Embryonic facial prominence (tissue), 1 donor: ENCODE results near the gene PPP1R12C.

Source experiments
- DNase-seq: peaks from one replicate; pipeline ENCODE4 v3.0.0-alpha.2; 2016; ENCODE audit errors: extremely low spot score

The PPP1R12C gene

DNA sequence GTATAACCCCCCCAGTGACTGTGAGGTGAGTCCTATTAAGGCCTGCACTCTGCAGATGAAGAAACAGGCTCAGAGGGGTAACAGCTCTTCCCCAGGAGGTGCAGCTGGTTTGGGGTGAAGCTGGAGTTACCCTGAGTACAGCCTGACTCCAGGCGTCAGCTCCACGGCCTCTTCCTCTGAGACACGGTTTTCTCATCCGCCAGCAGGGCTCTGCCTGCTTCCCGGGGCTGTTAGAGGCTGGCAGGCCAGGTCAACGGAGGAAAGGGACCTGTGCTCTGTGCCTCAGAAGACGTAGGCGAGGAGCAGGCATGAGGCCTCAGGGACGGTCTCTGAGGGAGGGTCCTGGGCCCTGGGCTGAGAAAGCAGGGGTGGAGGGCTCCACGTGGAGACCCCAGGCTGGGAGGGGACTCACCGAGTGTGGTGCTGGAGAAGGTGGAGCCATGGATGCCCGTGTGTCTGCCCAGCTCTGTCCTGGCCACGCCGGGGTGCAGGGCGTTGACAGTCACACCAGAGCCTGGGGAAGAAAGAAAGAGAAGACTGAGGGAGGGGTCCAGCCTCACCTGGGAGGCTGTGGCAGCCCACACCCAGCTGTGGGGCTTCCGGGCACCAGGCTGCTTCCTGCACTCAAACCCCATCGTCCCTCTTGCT, 70.3 kb downstream of the PPP1R12C start:
- DNase-seq: no peak

DNA sequence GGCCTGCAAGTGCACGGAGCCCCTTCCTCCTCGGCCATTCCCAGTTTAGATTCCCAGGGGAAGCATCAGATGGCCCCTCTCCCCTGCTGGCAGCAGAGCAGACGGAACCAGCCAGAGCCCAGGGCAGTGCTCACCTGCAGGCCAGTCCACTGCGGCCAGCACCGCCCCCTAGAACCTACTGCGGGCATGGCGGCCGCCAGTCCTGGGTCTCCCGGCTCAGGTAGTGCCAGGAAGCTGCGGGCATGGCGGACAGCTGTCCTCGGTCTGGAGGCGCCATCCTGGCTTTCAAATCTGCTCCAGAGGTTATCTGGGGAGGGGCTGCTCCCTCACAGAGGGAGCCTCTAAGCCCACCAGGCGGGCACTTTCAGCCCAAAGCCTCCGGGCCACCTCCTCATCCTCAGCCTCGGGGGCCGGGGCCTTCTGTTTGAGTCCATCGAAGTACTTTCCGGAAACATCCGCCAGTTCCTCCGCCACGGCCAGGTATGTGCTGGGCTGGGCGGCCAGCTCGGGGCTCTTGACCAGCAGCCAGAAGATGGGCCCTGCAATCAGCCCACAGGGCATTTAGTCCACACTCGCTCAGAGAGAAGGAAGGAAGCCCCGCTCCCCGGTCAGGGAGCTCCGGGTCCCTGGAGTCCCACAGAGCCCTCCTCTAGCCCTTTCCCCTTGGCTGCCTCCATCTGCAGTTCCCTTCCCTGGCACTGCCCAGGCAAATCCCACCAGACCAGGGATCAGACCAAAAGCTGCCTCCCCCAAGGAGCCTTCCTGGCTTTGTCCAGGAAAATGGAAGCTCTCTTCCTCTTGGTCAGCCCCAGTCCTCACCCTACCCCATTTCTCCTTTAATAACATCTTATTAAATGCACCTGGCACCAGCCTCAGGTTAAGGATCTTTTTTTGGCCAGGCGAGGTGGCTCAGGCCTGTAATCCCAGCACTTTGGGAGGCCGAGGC, 72.4 kb downstream of the PPP1R12C start:
- DNase-seq: no peak

DNA sequence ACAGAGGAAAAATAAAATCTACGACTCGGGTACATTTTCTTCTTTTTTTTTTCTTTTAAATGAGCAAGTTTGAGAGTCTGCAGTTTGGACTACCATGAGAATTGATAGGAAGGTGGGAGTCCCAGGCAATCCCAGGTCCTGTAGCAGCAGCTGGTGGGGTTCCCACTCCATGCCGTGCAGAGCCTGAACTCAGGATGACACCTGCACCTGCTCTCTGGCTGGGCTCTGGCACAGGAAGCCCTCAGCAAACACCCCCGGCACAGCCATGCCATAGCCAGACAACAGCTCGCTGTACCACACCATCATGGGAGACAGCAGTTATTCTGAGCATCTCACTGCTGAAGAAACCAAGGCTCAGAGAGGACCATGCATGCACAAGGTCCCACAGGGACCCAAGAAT, 73.2 kb downstream of the PPP1R12C start:
- DNase-seq: no peak

DNA sequence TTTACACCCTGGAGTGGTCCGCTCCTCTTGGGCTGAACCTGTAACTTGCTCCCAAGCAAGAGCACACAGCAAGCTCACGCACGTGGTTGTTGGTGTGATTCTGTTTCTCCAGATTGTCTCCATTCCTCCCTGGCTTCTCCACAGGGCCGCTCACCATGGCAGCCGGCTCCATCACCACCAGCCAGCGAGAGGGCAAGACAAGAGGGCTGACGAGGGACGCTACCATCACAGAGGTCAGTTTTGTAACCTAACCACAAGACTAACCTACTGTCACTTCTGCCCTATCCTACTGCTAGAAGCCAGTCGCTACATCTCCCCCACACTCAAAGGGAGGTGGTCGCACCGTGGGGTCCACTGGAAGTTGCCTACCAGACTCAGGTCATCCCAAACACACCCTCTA, 74.7 kb downstream of the PPP1R12C start:
- DNase-seq: no peak

DNA sequence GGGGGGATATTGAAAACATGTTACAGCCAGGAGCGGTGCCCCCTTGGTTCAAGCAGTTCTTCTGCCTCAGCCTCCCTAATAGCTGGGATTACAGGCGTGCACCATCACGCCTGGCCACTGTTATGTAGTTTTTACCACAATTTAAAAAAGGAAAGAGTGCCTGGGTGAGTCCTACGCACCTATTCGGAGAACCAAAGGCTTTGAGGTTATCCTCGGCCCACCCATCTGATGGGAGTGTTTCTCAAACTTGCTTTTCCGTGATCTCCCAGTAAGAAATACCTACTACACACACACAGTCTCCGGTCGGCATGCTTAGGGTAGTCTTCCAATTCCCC, 75.1 kb downstream of the PPP1R12C start:
- DNase-seq: no peak

DNA sequence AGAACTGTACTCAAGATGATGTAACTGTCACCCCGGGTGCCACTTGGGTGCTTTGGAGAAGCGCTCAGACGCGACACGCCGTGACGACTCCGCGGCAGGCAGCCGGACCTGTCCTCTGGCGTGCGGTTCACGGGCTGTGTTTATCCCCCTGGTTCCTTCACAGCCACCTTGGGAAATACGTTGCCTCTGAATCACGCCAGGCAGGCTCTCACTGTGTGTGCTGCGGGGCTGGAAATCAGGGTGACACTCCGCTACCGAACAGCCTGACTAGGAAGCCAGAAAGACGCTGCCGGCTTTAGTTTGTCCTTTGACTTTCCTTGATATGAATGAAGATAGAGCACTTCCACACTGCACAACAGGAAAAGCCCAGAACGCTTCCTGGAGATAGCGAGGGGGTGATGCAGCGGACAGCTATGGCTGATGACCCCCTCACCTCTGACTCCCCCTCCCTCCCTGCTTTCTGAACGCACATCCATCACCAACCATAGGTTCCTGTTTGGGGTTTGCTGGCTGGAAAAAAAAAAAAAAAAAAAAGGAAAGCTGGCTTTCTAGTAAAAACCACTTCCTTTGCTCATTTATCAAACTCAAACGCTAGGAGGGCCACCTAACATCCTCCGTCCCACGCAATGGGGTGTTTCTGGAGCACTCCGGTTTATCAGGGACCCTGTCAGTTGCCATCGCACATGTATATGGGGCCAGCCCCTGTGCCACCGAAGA, 75.7 kb downstream of the PPP1R12C start:
- DNase-seq: no peak

DNA sequence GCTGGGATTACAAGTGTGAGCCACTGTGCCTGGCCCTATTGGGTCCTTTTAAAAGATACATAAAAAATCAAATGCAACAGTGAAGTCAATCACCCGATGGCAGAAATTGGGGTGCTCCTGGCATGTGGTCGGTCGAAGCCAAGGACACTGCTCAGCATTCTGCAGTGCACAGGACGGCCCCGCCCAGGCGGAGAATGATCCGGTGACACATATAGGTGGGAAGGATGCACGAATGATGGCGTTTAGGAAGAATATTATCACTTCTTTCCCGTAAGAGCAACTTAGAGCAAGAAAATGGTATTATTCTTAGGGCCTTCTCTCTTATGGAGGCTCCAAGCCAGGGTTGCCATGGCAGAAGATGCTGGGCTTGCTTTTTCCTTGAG, 76.2 kb downstream of the PPP1R12C start:
- DNase-seq: no peak
